Mucosa of gallbladder (tissue), 1 donor: ENCODE data around the gene OR1J1. TPM values are rescaled to one million over a fixed set of nuclear protein-coding genes. Genes with fewer than 3 reads are reported as not detected.

Source experiments
- DNase-seq: peaks from one replicate; pipeline ENCODE4 v3.0.0-alpha.2; 2020; ENCODE audit warnings: low spot score
- total RNA-seq: library from RNA; stranded (reverse); gene quantifications from one replicate; pipeline ENCODE4 v1.2.1, GENCODE V29; 2021
- donor health status: DM: no; HTN: no; CAD: no.

OR1J1 gene
- total RNA-seq, 1 donor from 2014 or later: not detected

GRCh38 chr9:122445155-122445749, 32.5 kb downstream of the OR1J1 start:
- no peak for DNase-seq

GRCh38 chr9:122444041-122444733, 33.5 kb downstream of the OR1J1 start:
- DNase-seq: no peak

GRCh38 chr9:122442568-122442967, 35.2 kb downstream of the OR1J1 start:
- DNase-seq: no peak

Other genes with a start within 250 kb of the OR1J1 start
- 4.5 TPM for gene LHX6, start 249.0 kb downstream of the OR1J1 start, total RNA-seq
- 21.3 TPM for gene RBM18, start 213.1 kb downstream of the OR1J1 start, total RNA-seq
- gene MRRF, start 213.0 kb downstream of the OR1J1 start, total RNA-seq: 26.3 TPM
- gene PTGS1, start 106.9 kb downstream of the OR1J1 start, total RNA-seq: 24.1 TPM
- not detected for gene OR1J2, start 32.9 kb upstream of the OR1J1 start, total RNA-seq
- not detected for gene OR1J4, start 41.2 kb upstream of the OR1J1 start, total RNA-seq
- not detected for gene OR1N1, start 49.4 kb upstream of the OR1J1 start, total RNA-seq
- not detected for gene OR1N2, start 75.2 kb upstream of the OR1J1 start, total RNA-seq
- not detected for gene OR1L8, start 105.5 kb upstream of the OR1J1 start, total RNA-seq
- gene OR1Q1, start 136.8 kb upstream of the OR1J1 start, total RNA-seq: not detected
- not detected for gene OR1B1, start 179.7 kb upstream of the OR1J1 start, total RNA-seq
- gene OR1L1, start 183.8 kb upstream of the OR1J1 start, total RNA-seq: not detected
- not detected for gene OR1L3, start 197.2 kb upstream of the OR1J1 start, total RNA-seq
- gene OR1L4, start 246.1 kb upstream of the OR1J1 start, total RNA-seq: not detected